Ascending aorta (tissue), 2 donors: ENCODE measurements around the gene TMA7. TPM values are rescaled to one million over a fixed set of nuclear protein-coding genes. Genes with fewer than 3 reads are reported as not detected.
"Not testable (repeated sequence)": the region's sequence is repeated elsewhere in the genome, so short reads cannot be mapped to it uniquely, and the experiment has no call there.

ENCODE experiments used
- DNase-seq, 2 donors: peaks; one replicate each; pipeline ENCODE4 v3.0.0-alpha.2; 2019; ENCODE audit warnings: low spot score in 2 of 2
- H3K27ac ChIP-seq, 2 donors: fragments of 200-600 bp; sonication (generic); one replicate each; pipeline ENCODE4 v1.5.1; 2016 to 2017; ENCODE audit warnings: mild to moderate bottlenecking in 1 of 2
- H3K27me3 ChIP-seq: fragments of 200-600 bp; sonication (generic); one replicate; pipeline ENCODE4 v1.5.1; 2017
- H3K36me3 ChIP-seq, 2 donors: fragments of 200-600 bp; sonication (generic); one replicate each; pipeline ENCODE4 v1.5.1; 2016
- H3K4me1 ChIP-seq, 2 donors: fragments of 200-600 bp; sonication (generic); one replicate each; pipeline ENCODE4 v1.5.1; 2016 to 2017; ENCODE audit warnings: mild to moderate bottlenecking in 1 of 2
- H3K4me3 ChIP-seq, 2 donors: fragments of 200-600 bp; sonication (generic); one replicate each; pipeline ENCODE4 v1.5.1; 2016 to 2017; ENCODE audit warnings: mild to moderate bottlenecking in 1 of 2
- H3K9me3 ChIP-seq, 2 donors: fragments of 200-600 bp; sonication (generic); one replicate each; pipeline ENCODE4 v1.5.1; 2016
- CTCF ChIP-seq, 3 experiments: fragments of 200-600 bp in 2 of 3; fragments of 450-650 bp in 1 of 3; sonication (generic) in 2 of 3; IDR thresholded peaks; one replicate each; pipeline ENCODE4 v1.5.1; 2016 to 2019; ENCODE audit warnings: antibody characterized with exemption in 3 of 3, mild to moderate bottlenecking in 1 of 3, moderate library complexity in 1 of 3
- intact Hi-C: fragments of 100-400 bp; cut with DNase I; formaldehyde crosslinking; loops from one replicate; pipeline ENCODE4 v1.15.1; 2023
- total RNA-seq: library from RNA; depleted of rRNA; stranded (reverse); fragments of >200 nt; gene quantifications from one replicate; pipeline ENCODE4 v1.1.0, GENCODE V29; 2016

Gene TMA7
- total RNA-seq, 1 donor from 2014 or later: 142 TPM

GRCh38 chr3:48399387-48400172 is 40.5 kb upstream of the TMA7 start:
- Histone ChIP-seq H3K36me3 (peaks cover 0 to 14% of the 10 kb centered on the region in 2 donors), H3K27me3 (no peaks in the 10 kb centered on the region), H3K4me1 (peaks cover 22 to 25% of the 10 kb centered on the region in 2 donors), H3K27ac (peak overlapping the region in 1 of 2 donors; percentile 80), H3K9me3 (no peaks in the 10 kb centered on the region), H3K4me3 (no peak overlapping the region)
- no peak for DNase-seq
- TF ChIP-seq CTCF (IDR thresholded peaks at IDR 0.05): no peak
- intact Hi-C loops: loop anchor here (1.0 to 5.0 kb wide), 3 partner anchors 103 to 149 kb away; partner anchors contain the start of gene SHISA5

- Histone ChIP-seq H3K4me1 (peaks cover 28 to 34% of the 10 kb centered on the region in 2 donors), H3K27ac (peak overlapping the region; percentile 80 to 89), H3K4me3 (no peak overlapping the region), H3K36me3 (peaks cover 6 to 23% of the 10 kb centered on the region in 2 donors), H3K27me3 (no peaks in the 10 kb centered on the region), H3K9me3 (no peaks in the 10 kb centered on the region)
- peak in 1 of 2 donors; percentile 75 for DNase-seq
- intact Hi-C loops: loop anchor here (1.0 to 5.0 kb wide), 3 partner anchors 35 to 148 kb away; partner anchors contain the start of gene SHISA5
- TF ChIP-seq CTCF (IDR thresholded peaks at IDR 0.05): peak; percentile 82 to 85 (median 85)
Observed at GRCh38 chr3:48400824-48401433, 39.1 kb upstream of the TMA7 start.

- H3K27ac ChIP-seq: peak overlapping the region; percentile 80 to 89
- intact Hi-C loops: loop anchor here (1.0 to 5.0 kb wide), 3 partner anchors 35 to 147 kb away; partner anchors contain the start of gene SHISA5
- H3K4me1 ChIP-seq: peaks cover 29 to 34% of the 10 kb centered on the region in 2 donors
- H3K36me3 ChIP-seq: peaks cover 10 to 28% of the 10 kb centered on the region in 2 donors
- peak in 1 of 2 donors; percentile 60 for DNase-seq
- not testable (repeated sequence) for H3K27me3 ChIP-seq, H3K9me3 ChIP-seq, H3K4me3 ChIP-seq
Observed at GRCh38 chr3:48401434-48401901, 38.6 kb upstream of the TMA7 start.

- Histone ChIP-seq H3K27me3 (no peaks in the 10 kb centered on the region), H3K36me3 (peaks cover 19 to 36% of the 10 kb centered on the region in 2 donors), H3K9me3 (no peaks in the 10 kb centered on the region), H3K27ac (peak overlapping the region; percentile 89 to 91), H3K4me3 (no peak overlapping the region), H3K4me1 (peaks cover 29 to 34% of the 10 kb centered on the region in 2 donors)
- intact Hi-C loops: loop anchor here (1.0 to 5.0 kb wide), 2 partner anchors 27 to 100 kb away; partner anchors contain the start of gene SHISA5
- peak; percentile 92 to 97 for DNase-seq
- no peak for TF ChIP-seq CTCF (IDR thresholded peaks at IDR 0.05)
Observed at GRCh38 chr3:48402281-48402732, 37.8 kb upstream of the TMA7 start.

- intact Hi-C loops: loop anchor here (1.0 to 5.0 kb wide), 2 partner anchors 26 to 99 kb away; partner anchors contain the start of gene SHISA5
- H3K4me1 ChIP-seq: peaks cover 29 to 34% of the 10 kb centered on the region in 2 donors
- H3K36me3 ChIP-seq: peaks cover 23 to 42% of the 10 kb centered on the region in 2 donors
- DNase-seq: peak in 1 of 2 donors; percentile 59
- no peaks in the 10 kb centered on the region for H3K27me3 ChIP-seq
- no peak for TF ChIP-seq CTCF (IDR thresholded peaks at IDR 0.05)
- H3K9me3 ChIP-seq: no peaks in the 10 kb centered on the region
- peak overlapping the region; percentile 89 to 91 for H3K27ac ChIP-seq
- no peak overlapping the region for H3K4me3 ChIP-seq
Observed at GRCh38 chr3:48402907-48403306, 37.1 kb upstream of the TMA7 start.
